Measurements from ENCODE around the gene SLC45A3.

- TF ChIP-seq MYC (IDR thresholded peaks at IDR 0.05; ENCODE audit: low read depth, low read length) (no peak), POLR2A (IDR thresholded peaks at IDR 0.05; ENCODE audit: low read depth, low read length) (no peak), EZH2 (IDR thresholded peaks at IDR 0.05; ENCODE audit: borderline replicate concordance, low read depth, low read length, severe bottlenecking) (no peak)
- TF ChIP-seq, protein P1, sequence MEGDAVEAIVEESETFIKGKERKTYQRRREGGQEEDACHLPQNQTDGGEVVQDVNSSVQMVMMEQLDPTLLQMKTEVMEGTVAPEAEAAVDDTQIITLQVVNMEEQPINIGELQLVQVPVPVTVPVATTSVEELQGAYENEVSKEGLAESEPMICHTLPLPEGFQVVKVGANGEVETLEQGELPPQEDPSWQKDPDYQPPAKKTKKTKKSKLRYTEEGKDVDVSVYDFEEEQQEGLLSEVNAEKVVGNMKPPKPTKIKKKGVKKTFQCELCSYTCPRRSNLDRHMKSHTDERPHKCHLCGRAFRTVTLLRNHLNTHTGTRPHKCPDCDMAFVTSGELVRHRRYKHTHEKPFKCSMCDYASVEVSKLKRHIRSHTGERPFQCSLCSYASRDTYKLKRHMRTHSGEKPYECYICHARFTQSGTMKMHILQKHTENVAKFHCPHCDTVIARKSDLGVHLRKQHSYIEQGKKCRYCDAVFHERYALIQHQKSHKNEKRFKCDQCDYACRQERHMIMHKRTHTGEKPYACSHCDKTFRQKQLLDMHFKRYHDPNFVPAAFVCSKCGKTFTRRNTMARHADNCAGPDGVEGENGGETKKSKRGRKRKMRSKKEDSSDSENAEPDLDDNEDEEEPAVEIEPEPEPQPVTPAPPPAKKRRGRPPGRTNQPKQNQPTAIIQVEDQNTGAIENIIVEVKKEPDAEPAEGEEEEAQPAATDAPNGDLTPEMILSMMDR (IDR thresholded peaks at IDR 0.05; ENCODE audit: extremely low read depth in 1 of 2, insufficient read depth in 1 of 2, low read depth in 1 of 2, low read length in 2 of 2), result no peak
Measured at GRCh38 chr1:205639567-205639966, 40.7 kb downstream of the SLC45A3 start.

All from endothelial cell of umbilical vein (primary cell).